ENCODE measurements around the gene GRIPAP1. TPM values are rescaled to one million over a fixed set of nuclear protein-coding genes. Genes with fewer than 3 reads are reported as not detected.

GRIPAP1 gene
- total and polyA plus RNA-seq, 2 of the 13 experiments (the other 11 are each of a cell fraction or from before 2014, with no cell fraction given), result 16.1 to 22.6 TPM

- TF ChIP-seq, protein P1, sequence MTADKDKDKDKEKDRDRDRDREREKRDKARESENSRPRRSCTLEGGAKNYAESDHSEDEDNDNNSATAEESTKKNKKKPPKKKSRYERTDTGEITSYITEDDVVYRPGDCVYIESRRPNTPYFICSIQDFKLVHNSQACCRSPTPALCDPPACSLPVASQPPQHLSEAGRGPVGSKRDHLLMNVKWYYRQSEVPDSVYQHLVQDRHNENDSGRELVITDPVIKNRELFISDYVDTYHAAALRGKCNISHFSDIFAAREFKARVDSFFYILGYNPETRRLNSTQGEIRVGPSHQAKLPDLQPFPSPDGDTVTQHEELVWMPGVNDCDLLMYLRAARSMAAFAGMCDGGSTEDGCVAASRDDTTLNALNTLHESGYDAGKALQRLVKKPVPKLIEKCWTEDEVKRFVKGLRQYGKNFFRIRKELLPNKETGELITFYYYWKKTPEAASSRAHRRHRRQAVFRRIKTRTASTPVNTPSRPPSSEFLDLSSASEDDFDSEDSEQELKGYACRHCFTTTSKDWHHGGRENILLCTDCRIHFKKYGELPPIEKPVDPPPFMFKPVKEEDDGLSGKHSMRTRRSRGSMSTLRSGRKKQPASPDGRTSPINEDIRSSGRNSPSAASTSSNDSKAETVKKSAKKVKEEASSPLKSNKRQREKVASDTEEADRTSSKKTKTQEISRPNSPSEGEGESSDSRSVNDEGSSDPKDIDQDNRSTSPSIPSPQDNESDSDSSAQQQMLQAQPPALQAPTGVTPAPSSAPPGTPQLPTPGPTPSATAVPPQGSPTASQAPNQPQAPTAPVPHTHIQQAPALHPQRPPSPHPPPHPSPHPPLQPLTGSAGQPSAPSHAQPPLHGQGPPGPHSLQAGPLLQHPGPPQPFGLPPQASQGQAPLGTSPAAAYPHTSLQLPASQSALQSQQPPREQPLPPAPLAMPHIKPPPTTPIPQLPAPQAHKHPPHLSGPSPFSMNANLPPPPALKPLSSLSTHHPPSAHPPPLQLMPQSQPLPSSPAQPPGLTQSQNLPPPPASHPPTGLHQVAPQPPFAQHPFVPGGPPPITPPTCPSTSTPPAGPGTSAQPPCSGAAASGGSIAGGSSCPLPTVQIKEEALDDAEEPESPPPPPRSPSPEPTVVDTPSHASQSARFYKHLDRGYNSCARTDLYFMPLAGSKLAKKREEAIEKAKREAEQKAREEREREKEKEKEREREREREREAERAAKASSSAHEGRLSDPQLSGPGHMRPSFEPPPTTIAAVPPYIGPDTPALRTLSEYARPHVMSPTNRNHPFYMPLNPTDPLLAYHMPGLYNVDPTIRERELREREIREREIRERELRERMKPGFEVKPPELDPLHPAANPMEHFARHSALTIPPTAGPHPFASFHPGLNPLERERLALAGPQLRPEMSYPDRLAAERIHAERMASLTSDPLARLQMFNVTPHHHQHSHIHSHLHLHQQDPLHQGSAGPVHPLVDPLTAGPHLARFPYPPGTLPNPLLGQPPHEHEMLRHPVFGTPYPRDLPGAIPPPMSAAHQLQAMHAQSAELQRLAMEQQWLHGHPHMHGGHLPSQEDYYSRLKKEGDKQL (CRISPR knock-in tag; IDR thresholded peaks at IDR 0.05; ENCODE audit: low read depth), result no peak
- no peak for TF ChIP-seq ZNF34 (CRISPR knock-in tag; IDR thresholded peaks at IDR 0.05; ENCODE audit: borderline replicate concordance)
Measured at GRCh38 chrX:49019050-49019449, 17.0 kb upstream of the GRIPAP1 start (continued).

- BruUV-seq (replicated peaks), result no TSS peak
- Histone ChIP-seq H3K27me3 (ENCODE audit: control insufficient read depth in 1 of 2, insufficient read depth in 2 of 2, low read length in 2 of 2) (no peaks in the 10 kb centered on the region), H3K9ac (ENCODE audit: insufficient read depth, low read depth, low read length) (no peak overlapping the region), H4K20me1 (ENCODE audit: insufficient read depth, low read length) (no peaks in the 10 kb centered on the region), H3K4me3 (replicated peaks in 1 of 3; ENCODE audit: insufficient read depth in 1 of 3, low read depth in 2 of 3, low read length in 3 of 3) (no peak overlapping the region), H3K4me1 (ENCODE audit: insufficient read depth, low read length) (peaks cover 18% of the 10 kb centered on the region), H3K36me3 (replicated peaks in 1 of 2; ENCODE audit: control insufficient read depth in 1 of 2, insufficient read depth in 2 of 2, low read length in 2 of 2) (peaks cover under 1 to 1% of the 10 kb centered on the region in 2 experiments; a peak in 1 of 5 replicates), H3K9me3 (ENCODE audit: low read length) (no peaks in the 10 kb centered on the region), H3K4me2 (ENCODE audit: low read depth, low read length) (peak overlapping the region; percentile 32; the same call in 1 of the 2 replicates), H2AFZ (ENCODE audit: low read length) (no peak overlapping the region), H3K27ac (ENCODE audit: extremely low read length, insufficient read depth, low read length) (no peak overlapping the region), H3K79me2 (ENCODE audit: insufficient read depth, low read length) (peaks cover 7% of the 10 kb centered on the region)
- DNase-seq (ENCODE audit: low spot score) (peak; percentile 9), FAIRE-seq (no peak), ATAC-seq (no peak)
- ChIA-PET CTCF (ENCODE audit: low intra/inter-chr PET ratio, low total read pairs) (no interaction called here), POLR2A (no interaction called here)
- in situ Hi-C loops (cut with HindIII; ENCODE audit: extremely low pct_ligation_motif_present, low pct_unique_long_range_greater_than_20kb) (no loop called here), intact Hi-C loops (cut with micrococcal nuclease; ENCODE audit: unreplicated experiment) (no loop called here)
- WGBS (ENCODE audit: low lambda C conversion rate), result 53% methylated on average over 5 of the region's 5 CpGs
- no peak for TF ChIP-seq MLLT10 (CRISPR knock-in tag; IDR thresholded peaks at IDR 0.05)
- no peak for TF ChIP-seq KDM3A (CRISPR knock-in tag; IDR thresholded peaks at IDR 0.05; ENCODE audit: low read depth)
- TF ChIP-seq, protein P2, sequence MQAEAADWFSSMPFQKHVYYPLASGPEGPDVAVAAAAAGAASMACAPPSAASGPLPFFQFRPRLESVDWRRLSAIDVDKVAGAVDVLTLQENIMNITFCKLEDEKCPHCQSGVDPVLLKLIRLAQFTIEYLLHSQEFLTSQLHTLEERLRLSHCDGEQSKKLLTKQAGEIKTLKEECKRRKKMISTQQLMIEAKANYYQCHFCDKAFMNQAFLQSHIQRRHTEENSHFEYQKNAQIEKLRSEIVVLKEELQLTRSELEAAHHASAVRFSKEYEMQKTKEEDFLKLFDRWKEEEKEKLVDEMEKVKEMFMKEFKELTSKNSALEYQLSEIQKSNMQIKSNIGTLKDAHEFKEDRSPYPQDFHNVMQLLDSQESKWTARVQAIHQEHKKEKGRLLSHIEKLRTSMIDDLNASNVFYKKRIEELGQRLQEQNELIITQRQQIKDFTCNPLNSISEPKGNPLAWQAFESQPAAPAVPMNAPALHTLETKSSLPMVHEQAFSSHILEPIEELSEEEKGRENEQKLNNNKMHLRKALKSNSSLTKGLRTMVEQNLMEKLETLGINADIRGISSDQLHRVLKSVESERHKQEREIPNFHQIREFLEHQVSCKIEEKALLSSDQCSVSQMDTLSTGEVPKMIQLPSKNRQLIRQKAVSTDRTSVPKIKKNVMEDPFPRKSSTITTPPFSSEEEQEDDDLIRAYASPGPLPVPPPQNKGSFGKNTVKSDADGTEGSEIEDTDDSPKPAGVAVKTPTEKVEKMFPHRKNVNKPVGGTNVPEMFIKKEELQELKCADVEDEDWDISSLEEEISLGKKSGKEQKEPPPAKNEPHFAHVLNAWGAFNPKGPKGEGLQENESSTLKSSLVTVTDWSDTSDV (CRISPR knock-in tag; IDR thresholded peaks at IDR 0.05), result no peak
- TF ChIP-seq MLXIP (CRISPR knock-in tag; IDR thresholded peaks at IDR 0.05; ENCODE audit: borderline replicate concordance), result no peak
- TF ChIP-seq ZUFSP (CRISPR knock-in tag; IDR thresholded peaks at IDR 0.05; ENCODE audit: borderline replicate concordance), result no peak
- no peak for TF ChIP-seq FOXP1 (IDR thresholded peaks at IDR 0.05)
- TF ChIP-seq FOXP1 (CRISPR knock-in tag; IDR thresholded peaks at IDR 0.05), result no peak
- no peak for TF ChIP-seq KDM4B (CRISPR knock-in tag; IDR thresholded peaks at IDR 0.05)
- no peak for TF ChIP-seq PHF21A (CRISPR knock-in tag; IDR thresholded peaks at IDR 0.05)
Measured at GRCh38 chrX:49003696-49004095, 1.6 kb upstream of the GRIPAP1 start.
